HepG2 (cell line): Measurements from ENCODE around the gene ARSB. TPM values are rescaled to one million over a fixed set of nuclear protein-coding genes. Genes with fewer than 3 reads are reported as not detected.
A peak's percentile ranks its signal among the peaks of the same experiment; 100 is the strongest.

Experiments
- GATAD2A ChIP-seq: IDR thresholded peaks from 2 replicates; pipeline ENCODE4 v1.6.1; 2016
- HNRNPH1 ChIP-seq: fragments of 200-400 bp; formaldehyde crosslinking; optimal IDR thresholded peaks from 2 replicates; pipeline ENCODE3; 2017; ENCODE audit warnings: mild to moderate bottlenecking, low read depth, low read length
- HNRNPK ChIP-seq: fragments of 200-400 bp; formaldehyde crosslinking; IDR thresholded peaks from 2 replicates; pipeline ENCODE4 v1.6.1; 2018; ENCODE audit warnings: low read length, low read depth, moderate library complexity, mild to moderate bottlenecking; ENCODE audit not compliant: poor library complexity, severe bottlenecking
- HOXA5 ChIP-seq: sonication (generic); formaldehyde crosslinking; IDR thresholded peaks from 2 replicates; pipeline ENCODE4 v1.4.0; 2020; ENCODE audit warnings: missing genetic modification reagents
- LCORL ChIP-seq, 2 experiments: fragments of 450-650 bp in 1 of 2; sonication (generic) in 1 of 2; formaldehyde crosslinking in 1 of 2; IDR thresholded peaks; 2 replicates each; pipeline versions ENCODE4 v1.5.0 to v1.6.1; 2017 to 2020; ENCODE audit warnings: antibody characterized with exemption in 1 of 2, missing genetic modification reagents in 1 of 2
- NCOA5 ChIP-seq: sonication (generic); formaldehyde crosslinking; IDR thresholded peaks from 2 replicates; pipeline ENCODE4 v1.4.0; 2020; ENCODE audit warnings: missing genetic modification reagents
- NFIC ChIP-seq: IDR thresholded peaks from 2 replicates; pipeline ENCODE4 v1.6.1; 2012; ENCODE audit warnings: mild to moderate bottlenecking, low read length, inconsistent platforms
- NFYB ChIP-seq: sonication (generic); formaldehyde crosslinking; IDR thresholded peaks from 2 replicates; pipeline ENCODE4 v1.4.0; 2020; ENCODE audit warnings: missing genetic modification reagents
- TOE1 ChIP-seq: sonication (generic); formaldehyde crosslinking; IDR thresholded peaks from 2 replicates; pipeline ENCODE4 v1.4.0; 2020; ENCODE audit warnings: mild to moderate bottlenecking, missing genetic modification reagents
- ZBTB3 ChIP-seq: sonication (generic); formaldehyde crosslinking; IDR thresholded peaks from 2 replicates; pipeline ENCODE4 v1.4.0; 2020; ENCODE audit warnings: low read depth, mild to moderate bottlenecking, moderate library complexity, missing genetic modification reagents, borderline replicate concordance
- ZNF367 ChIP-seq: sonication (generic); formaldehyde crosslinking; IDR thresholded peaks from 2 replicates; pipeline ENCODE4 v1.4.0; 2020; ENCODE audit warnings: missing genetic modification reagents, borderline replicate concordance
- ZNF788 ChIP-seq: sonication (generic); formaldehyde crosslinking; IDR thresholded peaks from 2 replicates; pipeline ENCODE4 v1.5.0; 2020; ENCODE audit warnings: mild to moderate bottlenecking, missing genetic modification reagents, borderline replicate concordance
- polyA plus RNA-seq, 8 experiments: library from polyadenylated mRNA; depleted of rRNA in 3 of 8; stranded (reverse) in 7 of 8; unstranded in 1 of 8; fragments of >200 nt; fragmentation: Illumina TruSeq in 4 of 8; extraction: Trizol in 4 of 8; gene quantifications; 2 replicates each; pipeline versions ENCODE4 v1.2.1 to v1.2.3, GENCODE V29; 2011 to 2016; ENCODE audit warnings: low read depth in 4 of 8, missing spikeins in 1 of 8, mixed read lengths in 1 of 8; ENCODE audit not compliant: insufficient read depth in 1 of 8
- total RNA-seq, 5 experiments: library from RNA; depleted of rRNA; stranded (reverse); fragments of >200 nt; fragmentation: Illumina TruSeq; extraction: Trizol; gene quantifications; 2 replicates each; pipeline ENCODE4 v1.2.3, GENCODE V29; 2016; ENCODE audit warnings: low read depth in 1 of 5
- TF ChIP-seq, protein P1 (sequence below): sonication (generic); formaldehyde crosslinking; IDR thresholded peaks from 2 replicates; pipeline ENCODE4 v1.4.0; 2020; ENCODE audit warnings: mild to moderate bottlenecking, missing genetic modification reagents
- TF ChIP-seq, protein P2 (sequence below): sonication (generic); formaldehyde crosslinking; IDR thresholded peaks from 2 replicates; pipeline ENCODE4 v1.4.0; 2020; ENCODE audit warnings: mild to moderate bottlenecking, missing genetic modification reagents
- TF ChIP-seq, protein P3 (sequence below): sonication (generic); formaldehyde crosslinking; IDR thresholded peaks from 2 replicates; pipeline ENCODE4 v1.5.0; 2020; ENCODE audit warnings: mild to moderate bottlenecking, missing genetic modification reagents
- TF ChIP-seq, protein P4 (sequence below): sonication (generic); formaldehyde crosslinking; IDR thresholded peaks from 2 replicates; pipeline ENCODE4 v1.5.1; 2020; ENCODE audit warnings: mild to moderate bottlenecking, missing genetic modification reagents, moderate library complexity
- TF ChIP-seq, protein P5 (sequence below): sonication (generic); formaldehyde crosslinking; IDR thresholded peaks from 2 replicates; pipeline ENCODE4 v1.4.0; 2020; ENCODE audit warnings: missing genetic modification reagents

ARSB gene
- total and polyA plus RNA-seq, 2 of the 13 experiments (the other 11 are each of a cell fraction or from before 2014, with no cell fraction given): 52.6 to 66.4 TPM

DNA sequence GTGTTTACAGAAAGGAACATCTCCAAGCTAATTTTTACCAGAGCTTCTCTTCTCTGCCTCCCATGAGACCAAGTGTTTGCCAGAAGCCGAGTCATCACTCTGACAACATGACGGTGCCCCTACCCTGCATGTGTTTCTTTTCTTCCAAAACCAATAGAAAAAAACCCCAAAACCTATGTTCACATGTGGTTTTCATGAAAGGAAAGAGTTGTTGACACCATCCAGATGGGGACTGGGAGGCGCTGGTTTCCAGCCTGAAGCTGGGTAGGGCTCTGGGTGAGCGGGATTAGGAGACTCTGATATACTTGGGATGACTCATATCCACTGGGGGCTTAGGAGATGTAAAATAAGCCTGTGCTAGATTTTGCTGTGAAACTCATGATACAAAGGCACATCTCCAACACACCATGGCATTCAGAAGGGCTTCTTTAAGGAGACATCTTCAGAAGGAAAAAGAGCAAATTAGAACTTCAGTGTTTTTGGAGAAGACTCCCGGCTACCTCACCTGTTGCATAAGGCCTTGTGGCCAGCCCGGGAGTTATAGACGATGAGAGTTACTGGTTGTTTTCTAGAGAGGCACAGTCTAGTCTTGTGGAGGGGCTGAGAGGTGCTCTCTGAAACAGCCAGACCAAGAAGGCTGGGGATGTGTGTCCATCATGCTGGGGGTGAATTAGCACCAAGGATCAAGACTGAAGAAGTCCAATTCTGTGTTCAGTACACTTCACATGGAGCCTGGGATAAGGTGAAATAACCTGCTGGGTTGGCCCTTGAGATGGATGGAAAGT lies 227.6 kb downstream of the ARSB start (continued):
- TF ChIP-seq, protein P1, sequence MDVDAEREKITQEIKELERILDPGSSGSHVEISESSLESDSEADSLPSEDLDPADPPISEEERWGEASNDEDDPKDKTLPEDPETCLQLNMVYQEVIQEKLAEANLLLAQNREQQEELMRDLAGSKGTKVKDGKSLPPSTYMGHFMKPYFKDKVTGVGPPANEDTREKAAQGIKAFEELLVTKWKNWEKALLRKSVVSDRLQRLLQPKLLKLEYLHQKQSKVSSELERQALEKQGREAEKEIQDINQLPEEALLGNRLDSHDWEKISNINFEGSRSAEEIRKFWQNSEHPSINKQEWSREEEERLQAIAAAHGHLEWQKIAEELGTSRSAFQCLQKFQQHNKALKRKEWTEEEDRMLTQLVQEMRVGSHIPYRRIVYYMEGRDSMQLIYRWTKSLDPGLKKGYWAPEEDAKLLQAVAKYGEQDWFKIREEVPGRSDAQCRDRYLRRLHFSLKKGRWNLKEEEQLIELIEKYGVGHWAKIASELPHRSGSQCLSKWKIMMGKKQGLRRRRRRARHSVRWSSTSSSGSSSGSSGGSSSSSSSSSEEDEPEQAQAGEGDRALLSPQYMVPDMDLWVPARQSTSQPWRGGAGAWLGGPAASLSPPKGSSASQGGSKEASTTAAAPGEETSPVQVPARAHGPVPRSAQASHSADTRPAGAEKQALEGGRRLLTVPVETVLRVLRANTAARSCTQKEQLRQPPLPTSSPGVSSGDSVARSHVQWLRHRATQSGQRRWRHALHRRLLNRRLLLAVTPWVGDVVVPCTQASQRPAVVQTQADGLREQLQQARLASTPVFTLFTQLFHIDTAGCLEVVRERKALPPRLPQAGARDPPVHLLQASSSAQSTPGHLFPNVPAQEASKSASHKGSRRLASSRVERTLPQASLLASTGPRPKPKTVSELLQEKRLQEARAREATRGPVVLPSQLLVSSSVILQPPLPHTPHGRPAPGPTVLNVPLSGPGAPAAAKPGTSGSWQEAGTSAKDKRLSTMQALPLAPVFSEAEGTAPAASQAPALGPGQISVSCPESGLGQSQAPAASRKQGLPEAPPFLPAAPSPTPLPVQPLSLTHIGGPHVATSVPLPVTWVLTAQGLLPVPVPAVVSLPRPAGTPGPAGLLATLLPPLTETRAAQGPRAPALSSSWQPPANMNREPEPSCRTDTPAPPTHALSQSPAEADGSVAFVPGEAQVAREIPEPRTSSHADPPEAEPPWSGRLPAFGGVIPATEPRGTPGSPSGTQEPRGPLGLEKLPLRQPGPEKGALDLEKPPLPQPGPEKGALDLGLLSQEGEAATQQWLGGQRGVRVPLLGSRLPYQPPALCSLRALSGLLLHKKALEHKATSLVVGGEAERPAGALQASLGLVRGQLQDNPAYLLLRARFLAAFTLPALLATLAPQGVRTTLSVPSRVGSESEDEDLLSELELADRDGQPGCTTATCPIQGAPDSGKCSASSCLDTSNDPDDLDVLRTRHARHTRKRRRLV (CRISPR knock-in tag): no peak
- TF ChIP-seq, protein P2, sequence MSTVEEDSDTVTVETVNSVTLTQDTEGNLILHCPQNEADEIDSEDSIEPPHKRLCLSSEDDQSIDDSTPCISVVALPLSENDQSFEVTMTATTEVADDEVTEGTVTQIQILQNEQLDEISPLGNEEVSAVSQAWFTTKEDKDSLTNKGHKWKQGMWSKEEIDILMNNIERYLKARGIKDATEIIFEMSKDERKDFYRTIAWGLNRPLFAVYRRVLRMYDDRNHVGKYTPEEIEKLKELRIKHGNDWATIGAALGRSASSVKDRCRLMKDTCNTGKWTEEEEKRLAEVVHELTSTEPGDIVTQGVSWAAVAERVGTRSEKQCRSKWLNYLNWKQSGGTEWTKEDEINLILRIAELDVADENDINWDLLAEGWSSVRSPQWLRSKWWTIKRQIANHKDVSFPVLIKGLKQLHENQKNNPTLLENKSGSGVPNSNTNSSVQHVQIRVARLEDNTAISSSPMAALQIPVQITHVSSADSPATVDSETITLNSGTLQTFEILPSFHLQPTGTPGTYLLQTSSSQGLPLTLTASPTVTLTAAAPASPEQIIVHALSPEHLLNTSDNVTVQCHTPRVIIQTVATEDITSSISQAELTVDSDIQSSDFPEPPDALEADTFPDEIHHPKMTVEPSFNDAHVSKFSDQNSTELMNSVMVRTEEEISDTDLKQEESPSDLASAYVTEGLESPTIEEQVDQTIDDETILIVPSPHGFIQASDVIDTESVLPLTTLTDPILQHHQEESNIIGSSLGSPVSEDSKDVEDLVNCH: no peak
- TF ChIP-seq GATAD2A (CRISPR knock-in tag) (peak; percentile 52), ZNF367 (CRISPR knock-in tag) (no peak), NFIC (peak; percentile 46; the same call in 1 of the 2 replicates), NFYB (no peak), ZNF788 (CRISPR knock-in tag) (peak; percentile 7; the same call in 1 of the 2 replicates), TOE1 (CRISPR knock-in tag) (no peak), LCORL (IDR thresholded peaks at IDR 0.05) (no peak), LCORL (CRISPR knock-in tag; IDR thresholded peaks at IDR 0.05) (0 out of 2 replicates have a peak, but pooled peaks have one; percentile 10), HNRNPH1 (no peak), NCOA5 (CRISPR knock-in tag) (no peak), ZBTB3 (CRISPR knock-in tag) (no peak), HNRNPK (no peak), HOXA5 (CRISPR knock-in tag) (0 out of 2 replicates have a peak, but pooled peaks have one; percentile 9)
- TF ChIP-seq, protein P3, sequence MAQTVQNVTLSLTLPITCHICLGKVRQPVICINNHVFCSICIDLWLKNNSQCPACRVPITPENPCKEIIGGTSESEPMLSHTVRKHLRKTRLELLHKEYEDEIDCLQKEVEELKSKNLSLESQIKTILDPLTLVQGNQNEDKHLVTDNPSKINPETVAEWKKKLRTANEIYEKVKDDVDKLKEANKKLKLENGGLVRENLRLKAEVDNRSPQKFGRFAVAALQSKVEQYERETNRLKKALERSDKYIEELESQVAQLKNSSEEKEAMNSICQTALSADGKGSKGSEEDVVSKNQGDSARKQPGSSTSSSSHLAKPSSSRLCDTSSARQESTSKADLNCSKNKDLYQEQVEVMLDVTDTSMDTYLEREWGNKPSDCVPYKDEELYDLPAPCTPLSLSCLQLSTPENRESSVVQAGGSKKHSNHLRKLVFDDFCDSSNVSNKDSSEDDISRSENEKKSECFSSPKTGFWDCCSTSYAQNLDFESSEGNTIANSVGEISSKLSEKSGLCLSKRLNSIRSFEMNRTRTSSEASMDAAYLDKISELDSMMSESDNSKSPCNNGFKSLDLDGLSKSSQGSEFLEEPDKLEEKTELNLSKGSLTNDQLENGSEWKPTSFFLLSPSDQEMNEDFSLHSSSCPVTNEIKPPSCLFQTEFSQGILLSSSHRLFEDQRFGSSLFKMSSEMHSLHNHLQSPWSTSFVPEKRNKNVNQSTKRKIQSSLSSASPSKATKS (CRISPR knock-in tag): no peak
- TF ChIP-seq, protein P4, sequence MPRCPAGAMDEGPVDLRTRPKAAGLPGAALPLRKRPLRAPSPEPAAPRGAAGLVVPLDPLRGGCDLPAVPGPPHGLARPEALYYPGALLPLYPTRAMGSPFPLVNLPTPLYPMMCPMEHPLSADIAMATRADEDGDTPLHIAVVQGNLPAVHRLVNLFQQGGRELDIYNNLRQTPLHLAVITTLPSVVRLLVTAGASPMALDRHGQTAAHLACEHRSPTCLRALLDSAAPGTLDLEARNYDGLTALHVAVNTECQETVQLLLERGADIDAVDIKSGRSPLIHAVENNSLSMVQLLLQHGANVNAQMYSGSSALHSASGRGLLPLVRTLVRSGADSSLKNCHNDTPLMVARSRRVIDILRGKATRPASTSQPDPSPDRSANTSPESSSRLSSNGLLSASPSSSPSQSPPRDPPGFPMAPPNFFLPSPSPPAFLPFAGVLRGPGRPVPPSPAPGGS (CRISPR knock-in tag): no peak
- TF ChIP-seq, protein P5, sequence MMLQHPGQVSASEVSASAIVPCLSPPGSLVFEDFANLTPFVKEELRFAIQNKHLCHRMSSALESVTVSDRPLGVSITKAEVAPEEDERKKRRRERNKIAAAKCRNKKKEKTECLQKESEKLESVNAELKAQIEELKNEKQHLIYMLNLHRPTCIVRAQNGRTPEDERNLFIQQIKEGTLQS (CRISPR knock-in tag): no peak
